Hepatic stellate cell (primary cell): Measurements from ENCODE around the gene PHACTR1.
"Not testable (repeated sequence)": the region's sequence is repeated elsewhere in the genome, so short reads cannot be mapped to it uniquely, and the experiment has no call there.

ENCODE experiments used
- DNase-seq: peaks from one replicate; pipeline ENCODE4 v3.0.0; 2011; ENCODE audit warnings: low spot score

Gene PHACTR1

GRCh38 chr6:13241364-13241763, 524.8 kb downstream of the PHACTR1 start:
- DNase-seq, result no peak

- DNase-seq, result no peak
Measured at GRCh38 chr6:13242178-13242577, 525.6 kb downstream of the PHACTR1 start.

GRCh38 chr6:13242590-13242989, 526.0 kb downstream of the PHACTR1 start:
- DNase-seq, result no peak

- no peak for DNase-seq
Measured at GRCh38 chr6:13243033-13243432, 526.5 kb downstream of the PHACTR1 start.

- not testable (repeated sequence) for DNase-seq
Measured at GRCh38 chr6:13243745-13244144, 527.2 kb downstream of the PHACTR1 start.

GRCh38 chr6:13247627-13248026, 531.1 kb downstream of the PHACTR1 start:
- DNase-seq, result no peak

- DNase-seq, result no peak
Measured at GRCh38 chr6:13248053-13248452, 531.5 kb downstream of the PHACTR1 start.

GRCh38 chr6:13248584-13248985, 532.0 kb downstream of the PHACTR1 start:
- DNase-seq, result no peak

GRCh38 chr6:13248994-13249393, 532.4 kb downstream of the PHACTR1 start:
- no peak for DNase-seq

- no peak for DNase-seq
Measured at GRCh38 chr6:13249817-13250216, 533.2 kb downstream of the PHACTR1 start.

- DNase-seq, result no peak
Measured at GRCh38 chr6:13250703-13251102, 534.1 kb downstream of the PHACTR1 start.

GRCh38 chr6:13251242-13251641, 534.7 kb downstream of the PHACTR1 start:
- DNase-seq, result no peak

- no peak for DNase-seq
Measured at GRCh38 chr6:13252790-13253189, 536.2 kb downstream of the PHACTR1 start.

- DNase-seq, result no peak
Measured at GRCh38 chr6:13253272-13253671, 536.7 kb downstream of the PHACTR1 start.

- DNase-seq, result no peak
Measured at GRCh38 chr6:13256266-13257001, 539.9 kb downstream of the PHACTR1 start.

GRCh38 chr6:13259393-13259792, 542.8 kb downstream of the PHACTR1 start:
- no peak for DNase-seq

GRCh38 chr6:13260101-13260598, 543.6 kb downstream of the PHACTR1 start:
- no peak for DNase-seq

- no peak for DNase-seq
Measured at GRCh38 chr6:13260831-13261230, 544.3 kb downstream of the PHACTR1 start.

GRCh38 chr6:13261464-13261994, 545.0 kb downstream of the PHACTR1 start:
- no peak for DNase-seq

- no peak for DNase-seq
Measured at GRCh38 chr6:13262302-13263230, 546.0 kb downstream of the PHACTR1 start.

GRCh38 chr6:13263669-13264068, 547.1 kb downstream of the PHACTR1 start:
- DNase-seq, result no peak

GRCh38 chr6:13267142-13267651, 550.6 kb downstream of the PHACTR1 start:
- no peak for DNase-seq
